IPS-15b (cell line): ENCODE results near the gene MCHR1.

ENCODE experiments used
- H3K27me3 ChIP-seq: one replicate; pipeline ENCODE4 v1.6.1; 2013; ENCODE audit warnings: low read length; ENCODE audit not compliant: control insufficient read depth, insufficient read depth
- H3K36me3 ChIP-seq: one replicate; pipeline ENCODE4 v1.6.1; 2013; ENCODE audit warnings: low read length; ENCODE audit not compliant: control insufficient read depth, insufficient read depth
- H3K4me1 ChIP-seq: one replicate; pipeline ENCODE4 v1.6.1; 2013; ENCODE audit warnings: mild to moderate bottlenecking, low read length; ENCODE audit not compliant: control insufficient read depth, insufficient read depth
- H3K4me3 ChIP-seq: one replicate; pipeline ENCODE4 v1.5.1; 2013; ENCODE audit warnings: low read depth, low read length
- H3K9ac ChIP-seq: one replicate; pipeline ENCODE4 v1.6.1; 2013; ENCODE audit warnings: low read depth, mild to moderate bottlenecking, low read length
- H3K9me3 ChIP-seq: one replicate; pipeline ENCODE4 v1.6.1; 2013; ENCODE audit warnings: mild to moderate bottlenecking, low read length; ENCODE audit not compliant: control insufficient read depth, insufficient read depth

The MCHR1 gene

GRCh38 chr22:40679964-40680818, 907 bp downstream of the MCHR1 start:
- Histone ChIP-seq H3K36me3 (peaks cover 7% of the 10 kb centered on the region), H3K27me3 (no peaks in the 10 kb centered on the region), H3K9ac (no peak overlapping the region), H3K4me1 (peaks cover 11% of the 10 kb centered on the region), H3K9me3 (no peaks in the 10 kb centered on the region), H3K4me3 (peak overlapping the region; percentile 41)

GRCh38 chr22:40680819-40681183, 1.5 kb downstream of the MCHR1 start:
- peaks cover 7% of the 10 kb centered on the region for H3K36me3 ChIP-seq
- peaks cover 15% of the 10 kb centered on the region for H3K4me1 ChIP-seq
- H3K9me3 ChIP-seq = no peaks in the 10 kb centered on the region
- H3K4me3 ChIP-seq = no peak overlapping the region
- no peak overlapping the region for H3K9ac ChIP-seq
- H3K27me3 ChIP-seq = no peaks in the 10 kb centered on the region

GRCh38 chr22:40681451-40681850, 2.2 kb downstream of the MCHR1 start:
- H3K4me3 ChIP-seq = no peak overlapping the region
- no peaks in the 10 kb centered on the region for H3K27me3 ChIP-seq
- H3K9ac ChIP-seq = no peak overlapping the region
- peaks cover 17% of the 10 kb centered on the region for H3K4me1 ChIP-seq
- no peaks in the 10 kb centered on the region for H3K9me3 ChIP-seq
- peaks cover 7% of the 10 kb centered on the region for H3K36me3 ChIP-seq

- Histone ChIP-seq H3K9me3 (no peaks in the 10 kb centered on the region), H3K27me3 (no peaks in the 10 kb centered on the region), H3K4me1 (peaks cover 18% of the 10 kb centered on the region), H3K9ac (no peak overlapping the region), H3K4me3 (peak overlapping the region; percentile 48), H3K36me3 (peaks cover 7% of the 10 kb centered on the region)
These were observed 5.4 kb downstream of the MCHR1 start for GRCh38 chr22:40684728-40685127.

- Histone ChIP-seq H3K9ac (no peak overlapping the region), H3K4me1 (peaks cover 18% of the 10 kb centered on the region), H3K9me3 (no peaks in the 10 kb centered on the region), H3K4me3 (peak overlapping the region; percentile 48), H3K36me3 (peaks cover 7% of the 10 kb centered on the region), H3K27me3 (no peaks in the 10 kb centered on the region)
These were observed 6.1 kb downstream of the MCHR1 start for GRCh38 chr22:40685406-40685805.

GRCh38 chr22:40687706-40688105, 8.4 kb downstream of the MCHR1 start:
- H3K9ac ChIP-seq = no peak overlapping the region
- H3K36me3 ChIP-seq = no peaks in the 10 kb centered on the region
- H3K9me3 ChIP-seq = no peaks in the 10 kb centered on the region
- H3K4me1 ChIP-seq = peaks cover 20% of the 10 kb centered on the region
- H3K27me3 ChIP-seq = no peaks in the 10 kb centered on the region
- no peak overlapping the region for H3K4me3 ChIP-seq

GRCh38 chr22:40690370-40690769, 11.1 kb downstream of the MCHR1 start:
- no peaks in the 10 kb centered on the region for H3K36me3 ChIP-seq
- H3K4me3 ChIP-seq = no peak overlapping the region
- peaks cover 18% of the 10 kb centered on the region for H3K4me1 ChIP-seq
- H3K9me3 ChIP-seq = no peaks in the 10 kb centered on the region
- H3K9ac ChIP-seq = peak overlapping the region; percentile 18
- no peaks in the 10 kb centered on the region for H3K27me3 ChIP-seq

- H3K4me3 ChIP-seq = no peak overlapping the region
- no peaks in the 10 kb centered on the region for H3K9me3 ChIP-seq
- H3K9ac ChIP-seq = no peak overlapping the region
- H3K27me3 ChIP-seq = no peaks in the 10 kb centered on the region
- no peaks in the 10 kb centered on the region for H3K36me3 ChIP-seq
- peaks cover 13% of the 10 kb centered on the region for H3K4me1 ChIP-seq
These were observed 12.2 kb downstream of the MCHR1 start for GRCh38 chr22:40691532-40691931.

GRCh38 chr22:40694411-40694810, 15.1 kb downstream of the MCHR1 start:
- H3K36me3 ChIP-seq = no peaks in the 10 kb centered on the region
- no peaks in the 10 kb centered on the region for H3K9me3 ChIP-seq
- H3K9ac ChIP-seq = no peak overlapping the region
- no peak overlapping the region for H3K4me3 ChIP-seq
- peaks cover 9% of the 10 kb centered on the region for H3K4me1 ChIP-seq
- no peaks in the 10 kb centered on the region for H3K27me3 ChIP-seq

- no peak overlapping the region for H3K9ac ChIP-seq
- no peaks in the 10 kb centered on the region for H3K36me3 ChIP-seq
- no peak overlapping the region for H3K4me3 ChIP-seq
- H3K4me1 ChIP-seq = no peaks in the 10 kb centered on the region
- H3K27me3 ChIP-seq = no peaks in the 10 kb centered on the region
- no peaks in the 10 kb centered on the region for H3K9me3 ChIP-seq
These were observed 22.0 kb downstream of the MCHR1 start for GRCh38 chr22:40701274-40701673.

GRCh38 chr22:40703174-40703573, 23.9 kb downstream of the MCHR1 start:
- Histone ChIP-seq H3K4me1 (no peaks in the 10 kb centered on the region), H3K9ac (no peak overlapping the region), H3K4me3 (no peak overlapping the region), H3K27me3 (no peaks in the 10 kb centered on the region), H3K36me3 (no peaks in the 10 kb centered on the region), H3K9me3 (peaks cover 5% of the 10 kb centered on the region)

- no peaks in the 10 kb centered on the region for H3K36me3 ChIP-seq
- no peak overlapping the region for H3K4me3 ChIP-seq
- H3K4me1 ChIP-seq = no peaks in the 10 kb centered on the region
- no peaks in the 10 kb centered on the region for H3K27me3 ChIP-seq
- no peak overlapping the region for H3K9ac ChIP-seq
- H3K9me3 ChIP-seq = peaks cover 5% of the 10 kb centered on the region
These were observed 24.5 kb downstream of the MCHR1 start for GRCh38 chr22:40703736-40704135.
